Liver (tissue), 9 donors: ENCODE results near the gene SGMS1. TPM values are rescaled to one million over a fixed set of nuclear protein-coding genes. Genes with fewer than 3 reads are reported as not detected.

Experiments used
- DNase-seq: peaks from one replicate; pipeline ENCODE4 v3.0.0-alpha.2; 2017; ENCODE audit warnings: low spot score
- H3K27ac ChIP-seq, 2 donors: one replicate each; pipeline ENCODE4 v1.7.0; 2013; ENCODE audit warnings: inconsistent platforms in 2 of 2, low read length in 2 of 2, control low read depth in 1 of 2, low read depth in 1 of 2, mild to moderate bottlenecking in 1 of 2
- H3K27me3 ChIP-seq, 4 donors: one replicate each; pipeline versions ENCODE4 v1.6.1 to v1.7.0; 2013; ENCODE audit warnings: low read length in 3 of 4, inconsistent platforms in 1 of 4, mild to moderate bottlenecking in 1 of 4, moderate library complexity in 1 of 4; ENCODE audit not compliant: control insufficient read depth in 4 of 4, insufficient read depth in 4 of 4
- H3K36me3 ChIP-seq, 4 donors: one replicate each; pipeline versions ENCODE4 v1.6.1 to v1.7.0; 2013; ENCODE audit warnings: low read length in 3 of 4, mild to moderate bottlenecking in 3 of 4, low read depth in 1 of 4, moderate library complexity in 1 of 4; ENCODE audit not compliant: control insufficient read depth in 4 of 4, insufficient read depth in 3 of 4
- H3K4me1 ChIP-seq, 4 donors: one replicate each; pipeline versions ENCODE4 v1.6.1 to v1.7.0; 2013; ENCODE audit warnings: low read length in 3 of 4, mild to moderate bottlenecking in 3 of 4, moderate library complexity in 1 of 4; ENCODE audit not compliant: control insufficient read depth in 4 of 4, insufficient read depth in 4 of 4
- H3K4me3 ChIP-seq, 3 donors: one replicate each; pipeline versions ENCODE4 v1.6.1 to v1.7.0; 2013; ENCODE audit warnings: low read length in 3 of 3, control low read depth in 1 of 3, low read depth in 1 of 3, mild to moderate bottlenecking in 1 of 3
- H3K9ac ChIP-seq, 2 donors: one replicate each; pipeline ENCODE4 v1.7.0; 2013; ENCODE audit warnings: low read length in 2 of 2, mild to moderate bottlenecking in 2 of 2, moderate library complexity in 2 of 2, control low read depth in 1 of 2, low read depth in 1 of 2
- H3K9me3 ChIP-seq, 4 donors: one replicate each; pipeline versions ENCODE4 v1.6.1 to v1.7.0; 2013; ENCODE audit warnings: low read length in 3 of 4; ENCODE audit not compliant: control insufficient read depth in 4 of 4
- CTCF ChIP-seq: fragments of 150-350 bp; IDR thresholded peaks from 2 replicates; pipeline ENCODE4 v1.5.1; 2017; ENCODE audit warnings: improper control_type of control experiment, low read depth, low read length; ENCODE audit not compliant: missing input control
- EGR1 ChIP-seq, 2 donors: IDR thresholded peaks; 2 replicates each; pipeline ENCODE4 v1.6.1; 2016 to 2018; ENCODE audit warnings: antibody characterized with exemption in 2 of 2, low read depth in 2 of 2
- FOXA1 ChIP-seq: IDR thresholded peaks from 2 replicates; pipeline ENCODE4 v1.6.1; 2016; ENCODE audit warnings: antibody characterized with exemption
- FOXA2 ChIP-seq: IDR thresholded peaks from 2 replicates; pipeline ENCODE4 v1.6.1; 2016; ENCODE audit warnings: antibody characterized with exemption
- HNF4G ChIP-seq: IDR thresholded peaks from 2 replicates; pipeline ENCODE4 v1.6.1; 2016; ENCODE audit warnings: antibody characterized with exemption
- JUND ChIP-seq, 2 donors: IDR thresholded peaks; 2 replicates each; pipeline ENCODE4 v1.6.1; 2016; ENCODE audit warnings: antibody characterized with exemption in 2 of 2
- MAX ChIP-seq: IDR thresholded peaks from 2 replicates; pipeline ENCODE4 v1.6.1; 2016; ENCODE audit warnings: antibody characterized with exemption
- RAD21 ChIP-seq, 2 donors: IDR thresholded peaks; 2 replicates each; pipeline ENCODE4 v1.6.1; 2016; ENCODE audit warnings: antibody characterized with exemption in 2 of 2, mild to moderate bottlenecking in 2 of 2
- RXRA ChIP-seq, 2 donors: IDR thresholded peaks; 2 replicates each; pipeline ENCODE4 v1.6.1; 2017 to 2018; ENCODE audit warnings: antibody characterized with exemption in 2 of 2, mild to moderate bottlenecking in 1 of 2
- TAF1 ChIP-seq: conservative IDR thresholded peaks from 2 replicates; pipeline ENCODE4 v1.6.1; 2016; ENCODE audit warnings: antibody characterized with exemption, mild to moderate bottlenecking
- YY1 ChIP-seq: IDR thresholded peaks from 2 replicates; pipeline ENCODE4 v1.6.1; 2016; ENCODE audit warnings: antibody characterized with exemption, mild to moderate bottlenecking
- WGBS: extraction: QIAGEN DNeasy Blood & Tissue Kit; methylation state at CpG from one replicate; pipeline ENCODE4 v1.1.7; 2013; 5-methylcytosine and 5-hydroxymethylcytosine counted together
- polyA plus RNA-seq, 2 donors: library from polyadenylated mRNA; stranded (reverse) in 1 of 2; unstranded in 1 of 2; fragments of 200-250 nt in 1 of 2; fragments of >200 nt in 1 of 2; fragmentation: Nextera tagmentation in 1 of 2; extraction: Ambion mirVana in 1 of 2; gene quantifications; one replicate each; pipeline versions ENCODE4 v1.2.1 to v1.2.3, GENCODE V29; 2013 to 2015
- total RNA-seq, 2 donors: library from RNA; depleted of rRNA; stranded (reverse); fragments of >200 nt; gene quantifications; one replicate each; pipeline ENCODE4 v1.2.3, GENCODE V29; 2014
- TF ChIP-seq, protein P1 (sequence below): IDR thresholded peaks from 2 replicates; pipeline ENCODE4 v1.6.1; 2016; ENCODE audit warnings: antibody characterized with exemption
- donor health status: healthy.
- donor health status: healthy.
- donor health status: healthy.
- donor health status: healthy.
- donor health status: healthy.

The SGMS1 gene
- total and polyA plus RNA-seq, 4 donors: 6.8 to 98.2 (median 21.1) TPM

DNA sequence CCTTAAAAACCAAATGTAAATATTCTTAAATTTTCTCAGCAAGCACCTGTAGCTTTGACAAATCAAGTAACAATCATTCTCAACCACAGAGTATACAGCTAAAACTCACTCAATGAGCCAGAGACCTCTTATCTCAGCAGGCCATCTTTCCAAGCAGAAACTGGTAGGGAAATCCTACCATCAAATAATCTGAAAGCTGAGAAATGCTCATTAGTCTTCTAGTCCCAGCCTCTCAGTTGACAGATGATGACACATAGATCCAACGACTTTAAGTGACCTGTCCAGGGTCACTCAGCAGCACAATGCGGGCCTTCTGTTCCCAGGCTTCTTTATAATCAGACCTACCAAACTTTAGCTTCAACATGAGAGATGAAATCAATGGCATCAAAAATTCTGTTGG lies 184.6 kb downstream of the SGMS1 start:
- DNase-seq: no peak

GRCh38 chr10:50438049-50438936 lies 185.5 kb downstream of the SGMS1 start:
- 95% methylated on average over 6 of the region's 6 CpGs for WGBS
- Histone ChIP-seq H3K4me3 (no peak overlapping the region), H3K27ac (no peak overlapping the region), H3K4me1 (no peaks in the 10 kb centered on the region), H3K27me3 (no peaks in the 10 kb centered on the region), H3K9me3 (no peaks in the 10 kb centered on the region), H3K9ac (no peak overlapping the region), H3K36me3 (peaks cover 0 to 2% (median 0%) of the 10 kb centered on the region in 4 donors)
- TF ChIP-seq RAD21 (IDR thresholded peaks at IDR 0.05) (no peak), FOXA2 (no peak), EGR1 (IDR thresholded peaks at IDR 0.05; ENCODE audit: low read depth in 2 of 2) (no peak), HNF4G (no peak), TAF1 (no peak), JUND (IDR thresholded peaks at IDR 0.05) (no peak), CTCF (no peak)
- DNase-seq: no peak

More for the DNA sequence above, 184.6 kb downstream of the SGMS1 start:
- Histone ChIP-seq H3K4me3 (no peak overlapping the region), H3K27ac (no peak overlapping the region), H3K9me3 (no peaks in the 10 kb centered on the region), H3K36me3 (peaks cover 0 to 2% (median 0%) of the 10 kb centered on the region in 4 donors), H3K9ac (no peak overlapping the region), H3K27me3 (no peaks in the 10 kb centered on the region), H3K4me1 (no peaks in the 10 kb centered on the region)
- WGBS: 89% methylated on average over 2 of the region's 2 CpGs
- no peak for TF ChIP-seq HNF4G

- DNase-seq: no peak
- H3K4me3 ChIP-seq: no peak overlapping the region
- H3K9ac ChIP-seq: no peak overlapping the region
- WGBS: 93% methylated on average over 1 of the region's 1 CpG
- H3K27ac ChIP-seq: no peak overlapping the region
- TF ChIP-seq RXRA (IDR thresholded peaks at IDR 0.05) (no peak), YY1 (no peak), FOXA1 (no peak), MAX (no peak), RAD21 (IDR thresholded peaks at IDR 0.05) (no peak), TAF1 (no peak)
- TF ChIP-seq, protein P1, sequence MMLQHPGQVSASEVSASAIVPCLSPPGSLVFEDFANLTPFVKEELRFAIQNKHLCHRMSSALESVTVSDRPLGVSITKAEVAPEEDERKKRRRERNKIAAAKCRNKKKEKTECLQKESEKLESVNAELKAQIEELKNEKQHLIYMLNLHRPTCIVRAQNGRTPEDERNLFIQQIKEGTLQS: no peak
- no peaks in the 10 kb centered on the region for H3K9me3 ChIP-seq
- H3K36me3 ChIP-seq: peaks cover 0 to 2% (median 0%) of the 10 kb centered on the region in 4 donors
- H3K4me1 ChIP-seq: no peaks in the 10 kb centered on the region
- H3K27me3 ChIP-seq: no peaks in the 10 kb centered on the region
Observed at GRCh38 chr10:50437248-50437647, 186.5 kb downstream of the SGMS1 start.
